Measurements from ENCODE around the gene APBB1.

APBB1 gene

GRCh38 chr11:6418557-6419008, 311 bp downstream of the APBB1 start:
- H3K4me3 ChIP-seq (ENCODE audit: low read depth, low read length) = peak overlapping the region; percentile 67
- no peak for DNase-seq (ENCODE audit: low read depth)

DNA sequence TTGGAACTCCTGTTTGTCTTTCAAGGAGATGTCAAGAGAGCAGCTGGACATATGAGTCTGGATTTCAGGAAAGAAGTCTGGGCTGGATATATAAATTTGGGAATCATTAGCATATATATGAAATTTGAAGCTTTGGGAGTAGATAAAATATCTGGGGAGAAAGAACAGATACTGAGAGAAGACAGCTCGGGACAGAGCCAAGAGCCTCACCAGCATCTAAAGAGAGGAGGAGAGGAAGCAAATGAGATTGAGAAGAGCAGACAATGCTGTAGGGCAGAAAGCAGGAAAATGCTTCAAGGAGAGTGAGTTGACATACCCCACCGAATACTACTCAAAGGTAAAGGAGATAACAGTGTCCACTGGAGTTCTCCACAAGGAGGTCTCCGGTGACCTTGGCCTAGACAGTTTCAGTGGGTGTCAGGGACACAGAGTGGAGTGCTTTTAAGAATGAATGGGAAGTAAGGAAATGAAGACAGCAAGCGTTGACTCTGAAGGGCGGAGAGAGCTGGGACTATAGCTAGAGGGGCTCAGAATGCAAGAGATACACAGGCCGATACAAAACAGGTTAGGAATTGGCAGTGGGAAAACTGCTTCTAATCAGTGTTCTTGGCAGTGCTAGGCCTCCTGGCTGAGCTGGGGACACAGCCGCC, 862 bp downstream of the APBB1 start:
- DNase-seq (ENCODE audit: low read depth) = no peak
- TF ChIP-seq, protein P1, sequence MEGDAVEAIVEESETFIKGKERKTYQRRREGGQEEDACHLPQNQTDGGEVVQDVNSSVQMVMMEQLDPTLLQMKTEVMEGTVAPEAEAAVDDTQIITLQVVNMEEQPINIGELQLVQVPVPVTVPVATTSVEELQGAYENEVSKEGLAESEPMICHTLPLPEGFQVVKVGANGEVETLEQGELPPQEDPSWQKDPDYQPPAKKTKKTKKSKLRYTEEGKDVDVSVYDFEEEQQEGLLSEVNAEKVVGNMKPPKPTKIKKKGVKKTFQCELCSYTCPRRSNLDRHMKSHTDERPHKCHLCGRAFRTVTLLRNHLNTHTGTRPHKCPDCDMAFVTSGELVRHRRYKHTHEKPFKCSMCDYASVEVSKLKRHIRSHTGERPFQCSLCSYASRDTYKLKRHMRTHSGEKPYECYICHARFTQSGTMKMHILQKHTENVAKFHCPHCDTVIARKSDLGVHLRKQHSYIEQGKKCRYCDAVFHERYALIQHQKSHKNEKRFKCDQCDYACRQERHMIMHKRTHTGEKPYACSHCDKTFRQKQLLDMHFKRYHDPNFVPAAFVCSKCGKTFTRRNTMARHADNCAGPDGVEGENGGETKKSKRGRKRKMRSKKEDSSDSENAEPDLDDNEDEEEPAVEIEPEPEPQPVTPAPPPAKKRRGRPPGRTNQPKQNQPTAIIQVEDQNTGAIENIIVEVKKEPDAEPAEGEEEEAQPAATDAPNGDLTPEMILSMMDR (IDR thresholded peaks at IDR 0.05; ENCODE audit: insufficient read depth, low read depth, low read length, missing control alignments) = no peak
- no peak overlapping the region for H3K4me3 ChIP-seq (ENCODE audit: low read depth, low read length)

More at GRCh38 chr11:6418557-6419008, 311 bp downstream of the APBB1 start:
- TF ChIP-seq, protein P1 (IDR thresholded peaks at IDR 0.05; ENCODE audit: insufficient read depth, low read depth, low read length, missing control alignments) = no peak

- no peak for DNase-seq (ENCODE audit: low read depth)
- H3K4me3 ChIP-seq (ENCODE audit: low read depth, low read length) = no peak overlapping the region
- TF ChIP-seq, protein P1 (IDR thresholded peaks at IDR 0.05; ENCODE audit: insufficient read depth, low read depth, low read length, missing control alignments) = no peak
These were observed 3.1 kb downstream of the APBB1 start for GRCh38 chr11:6415797-6416196.

- H3K4me3 ChIP-seq (ENCODE audit: low read depth, low read length) = no peak overlapping the region
- TF ChIP-seq, protein P1 (IDR thresholded peaks at IDR 0.05; ENCODE audit: insufficient read depth, low read depth, low read length, missing control alignments) = no peak
- DNase-seq (ENCODE audit: low read depth) = peak; percentile 50
These were observed 4.0 kb downstream of the APBB1 start for GRCh38 chr11:6414874-6415328.

GRCh38 chr11:6413791-6414201, 5.1 kb downstream of the APBB1 start:
- H3K4me3 ChIP-seq (ENCODE audit: low read depth, low read length) = no peak overlapping the region
- DNase-seq (ENCODE audit: low read depth) = no peak
- TF ChIP-seq, protein P1 (IDR thresholded peaks at IDR 0.05; ENCODE audit: insufficient read depth, low read depth, low read length, missing control alignments) = no peak

DNA sequence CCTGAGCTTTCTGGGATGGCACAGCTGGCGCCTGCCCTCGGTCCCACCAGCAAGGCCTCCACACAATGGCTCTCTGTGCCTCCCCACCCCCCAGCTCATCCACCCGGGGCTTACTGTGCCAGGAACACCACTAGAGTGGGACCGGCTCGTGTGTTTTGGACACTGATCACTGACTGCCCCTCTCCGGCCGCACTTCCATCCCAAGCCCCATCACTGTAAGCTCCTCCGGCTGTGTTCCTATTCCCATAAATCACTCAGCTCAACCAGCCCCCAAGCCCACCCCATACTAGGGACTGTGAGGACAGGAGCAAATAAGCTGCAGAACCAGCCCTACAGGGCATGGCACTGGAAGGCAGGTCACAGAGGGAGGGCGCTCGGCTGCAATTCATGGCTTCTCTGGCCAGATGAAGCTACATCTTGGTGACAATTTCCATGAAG, 7.3 kb downstream of the APBB1 start:
- TF ChIP-seq, protein P1 (IDR thresholded peaks at IDR 0.05; ENCODE audit: insufficient read depth, low read depth, low read length, missing control alignments) = no peak
- DNase-seq (ENCODE audit: low read depth) = no peak
- no peak overlapping the region for H3K4me3 ChIP-seq (ENCODE audit: low read depth, low read length)
